ENCODE data around the gene PCARE.
"Not testable (repeated sequence)": the region's sequence is repeated elsewhere in the genome, so short reads cannot be mapped to it uniquely, and the experiment has no call there.

PCARE gene

GRCh38 chr2:29090311-29090710 lies 16.0 kb upstream of the PCARE start:
- DNase-seq = not testable (repeated sequence)

DNA sequence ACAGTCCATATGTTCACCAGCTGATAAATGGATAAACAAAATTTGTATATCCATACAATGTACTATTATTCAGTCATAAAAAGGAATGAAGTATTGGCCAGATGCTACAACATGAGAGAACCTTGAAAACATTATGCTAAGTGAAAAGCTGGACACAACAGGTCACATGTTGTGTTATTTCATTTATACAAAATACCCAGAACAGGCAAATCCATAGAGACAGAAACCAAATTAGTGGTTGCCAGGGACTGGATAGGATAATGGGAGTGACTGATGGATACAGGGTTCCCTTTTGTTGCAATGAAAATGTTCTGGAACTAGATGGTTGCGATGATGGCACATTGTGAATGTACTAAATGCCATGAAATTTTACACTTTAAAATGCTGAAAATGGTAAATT lies 10.2 kb upstream of the PCARE start:
- no peak for DNase-seq

GRCh38 chr2:29082804-29083495 lies 8.6 kb upstream of the PCARE start:
- no peak for DNase-seq

GRCh38 chr2:29080886-29081743 lies 6.8 kb upstream of the PCARE start:
- DNase-seq = no peak

- DNase-seq = no peak
Measured at GRCh38 chr2:29079887-29080286, 5.6 kb upstream of the PCARE start.

DNA sequence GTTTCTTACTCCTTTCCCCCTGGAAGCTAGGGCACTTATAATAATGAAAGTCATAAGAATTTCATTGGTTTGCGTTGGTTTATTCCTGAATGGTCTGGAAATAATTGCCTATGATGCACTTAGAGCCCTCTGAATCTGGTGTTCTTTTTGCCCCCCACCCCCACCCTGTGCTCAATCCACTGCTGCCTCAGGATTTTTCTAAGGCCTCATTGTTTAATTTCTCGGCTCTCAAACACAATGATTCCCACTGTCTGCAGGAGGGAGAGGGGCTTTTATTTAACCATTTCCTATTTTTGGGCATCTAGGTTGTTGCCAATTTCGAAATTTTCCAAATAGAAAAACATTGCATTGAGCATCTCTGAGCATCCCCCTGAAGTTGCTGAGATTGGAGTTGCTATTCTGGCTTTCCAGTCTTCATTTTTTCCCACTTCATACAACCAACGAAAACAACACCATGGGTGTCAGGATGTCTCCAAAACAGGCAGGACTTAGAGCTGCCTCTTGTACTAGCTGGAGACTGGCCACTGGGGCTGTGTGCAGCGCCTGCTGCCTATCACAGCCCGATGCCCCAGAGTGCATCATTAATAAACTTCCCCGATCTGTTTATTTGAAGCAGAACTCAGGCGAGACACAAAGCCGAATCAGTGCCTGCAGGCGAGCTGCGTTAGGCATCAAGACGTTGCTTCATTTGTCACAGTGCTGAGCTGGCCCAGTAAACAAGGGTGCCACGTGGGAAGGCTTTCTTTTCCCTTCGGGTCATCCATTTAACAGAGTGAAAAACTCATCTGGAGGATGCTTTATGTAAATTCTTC lies 1.8 kb upstream of the PCARE start:
- no peak for DNase-seq

DNA sequence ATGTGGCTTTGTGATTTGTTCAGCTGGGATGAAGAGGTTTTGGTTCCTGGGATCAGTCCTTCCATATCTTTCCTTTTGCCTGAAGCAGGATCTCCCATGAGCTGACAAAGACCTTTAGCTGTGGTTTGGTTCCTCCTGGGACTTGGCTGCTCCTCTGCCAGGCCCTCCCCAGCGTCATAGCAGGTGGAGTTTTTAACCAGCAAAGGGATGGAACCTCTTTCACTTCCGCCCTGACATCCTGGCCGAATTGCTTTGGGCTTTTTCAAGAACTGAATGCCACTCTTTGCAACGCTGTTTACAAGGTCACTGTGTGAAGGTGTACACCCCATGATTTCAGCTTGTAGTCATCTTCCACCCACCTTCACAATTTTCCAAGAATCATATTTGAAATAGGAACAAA lies 390 bp downstream of the PCARE start:
- DNase-seq = no peak

GRCh38 chr2:29072971-29073725 lies 1.2 kb downstream of the PCARE start:
- no peak for DNase-seq

- no peak for DNase-seq
Measured at GRCh38 chr2:29072251-29072650, 2.1 kb downstream of the PCARE start.

DNA sequence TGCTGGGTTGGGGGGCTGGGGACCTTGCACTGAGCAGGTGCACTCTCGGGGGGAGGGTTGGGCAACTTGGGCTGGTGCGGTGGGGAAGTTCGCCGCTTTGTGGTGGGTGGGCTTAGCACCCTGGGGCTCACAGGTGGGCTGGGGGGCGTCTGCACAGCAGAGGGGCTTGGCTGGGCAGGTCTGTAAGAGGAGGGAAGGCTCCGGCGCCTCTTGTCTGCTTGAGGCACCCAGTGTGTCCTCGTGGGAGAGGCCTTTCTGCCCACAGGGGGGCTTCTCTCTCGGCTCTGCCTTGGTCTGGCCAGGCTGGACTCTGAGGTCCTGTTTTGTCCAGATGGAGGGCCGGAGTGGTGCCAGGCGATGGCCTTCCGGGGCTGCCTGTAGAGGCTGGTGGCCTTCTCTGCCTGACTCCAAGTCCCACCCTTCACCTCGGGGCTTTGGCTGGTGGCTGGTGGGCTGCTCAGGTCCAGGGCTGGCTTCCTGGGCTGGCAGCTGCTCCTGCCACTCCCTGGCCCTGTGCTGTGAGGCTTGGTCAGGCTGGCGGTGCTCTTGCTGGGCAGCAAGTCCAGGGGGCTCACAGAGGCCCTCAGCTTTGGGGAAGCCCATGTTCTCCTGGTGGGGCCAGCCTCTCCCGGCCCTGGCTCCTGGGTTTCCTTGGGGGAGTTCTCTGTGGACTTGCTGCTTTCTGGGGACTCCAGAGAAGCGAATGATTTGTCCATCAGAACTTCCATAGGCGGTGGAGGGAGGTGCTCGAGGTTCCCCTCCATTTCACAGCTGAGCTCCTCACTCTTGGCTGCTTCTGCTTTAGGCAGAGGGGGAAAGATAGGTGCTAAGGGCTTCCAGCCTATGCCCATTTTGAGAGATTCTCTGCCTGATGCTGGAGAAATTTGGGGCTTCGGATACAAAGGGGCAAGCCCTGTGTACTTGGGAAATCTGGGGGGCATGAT lies 3.0 kb downstream of the PCARE start:
- DNase-seq = no peak

- no peak for DNase-seq
Measured at GRCh38 chr2:29070526-29070925, 3.8 kb downstream of the PCARE start.

DNA sequence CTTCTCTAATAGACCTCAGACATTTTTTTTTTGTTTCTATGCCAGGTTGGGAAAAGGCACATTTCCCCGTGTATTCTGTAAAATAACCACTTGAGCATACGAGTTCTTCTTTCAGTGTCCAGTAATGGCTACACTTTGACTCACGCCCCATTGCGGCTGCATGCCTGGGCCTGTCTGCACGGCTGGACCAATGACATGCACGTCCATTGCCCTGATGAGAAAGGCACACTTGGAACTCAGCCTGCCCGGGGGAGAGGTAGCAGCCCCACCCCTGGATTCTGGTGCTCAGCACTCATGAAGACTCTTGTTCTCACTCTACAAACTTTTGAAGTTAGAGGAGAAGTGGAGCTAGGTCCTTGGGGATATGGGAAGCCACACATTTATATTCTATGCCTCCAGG lies 5.8 kb downstream of the PCARE start:
- DNase-seq = no peak

DNA sequence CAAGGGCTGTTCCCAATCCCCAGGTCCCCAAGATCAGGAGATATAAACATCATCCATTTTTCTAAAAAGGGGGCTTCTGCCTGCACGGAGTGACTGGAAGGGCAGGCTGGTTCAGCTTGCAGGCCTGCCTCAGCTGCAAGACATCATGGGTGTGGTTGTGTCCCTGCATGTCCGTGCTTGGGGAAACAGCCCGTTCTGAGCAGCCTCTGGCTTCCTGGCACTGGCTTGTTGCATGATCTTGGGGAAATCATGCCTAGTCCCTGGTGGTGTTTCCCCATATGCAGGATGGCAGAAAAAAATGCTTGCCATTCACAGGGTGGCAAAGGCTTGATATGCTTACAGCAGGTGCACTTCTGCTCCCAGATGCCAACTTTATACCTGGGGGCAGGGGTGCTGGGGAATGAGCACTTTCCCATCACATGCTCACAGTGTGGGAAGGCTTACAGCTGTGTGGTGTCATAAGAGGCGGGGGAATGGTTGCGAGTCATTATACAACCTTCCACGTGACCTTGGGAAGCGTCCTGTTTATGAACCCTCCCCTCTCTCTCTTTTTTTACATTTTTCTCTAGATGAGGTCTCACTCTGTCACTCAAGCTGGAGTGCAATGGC lies 7.2 kb downstream of the PCARE start:
- DNase-seq = no peak

DNA sequence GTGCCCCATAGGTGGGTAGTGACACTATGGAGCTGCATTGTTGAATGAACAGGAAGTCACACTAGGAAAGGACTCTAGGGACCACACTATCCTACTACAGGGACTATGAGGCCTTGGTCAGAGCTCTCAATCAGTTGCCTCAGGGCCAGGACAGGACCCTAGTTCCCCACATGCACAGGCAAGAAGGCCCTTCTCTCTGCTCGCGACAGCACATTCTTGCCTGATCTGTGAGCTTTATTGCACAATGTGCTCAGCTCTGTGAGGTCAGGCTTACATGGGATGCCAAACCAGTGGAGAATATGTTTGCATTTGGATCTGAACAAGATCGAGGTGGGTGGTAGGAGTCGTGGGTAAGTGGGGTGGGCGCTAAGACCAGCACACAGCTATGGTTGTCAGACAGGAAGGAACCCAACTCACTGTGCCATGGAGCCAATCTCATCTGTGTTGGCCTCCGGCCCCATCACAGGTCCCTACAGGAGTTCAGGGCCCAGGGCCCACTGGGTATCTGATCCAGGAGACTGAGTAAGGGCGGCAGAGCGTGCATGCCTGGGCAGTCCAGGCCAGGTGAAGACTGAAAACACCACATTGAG lies 8.0 kb downstream of the PCARE start:
- DNase-seq = no peak

GRCh38 chr2:29065068-29065811 lies 9.1 kb downstream of the PCARE start:
- DNase-seq = no peak

DNA sequence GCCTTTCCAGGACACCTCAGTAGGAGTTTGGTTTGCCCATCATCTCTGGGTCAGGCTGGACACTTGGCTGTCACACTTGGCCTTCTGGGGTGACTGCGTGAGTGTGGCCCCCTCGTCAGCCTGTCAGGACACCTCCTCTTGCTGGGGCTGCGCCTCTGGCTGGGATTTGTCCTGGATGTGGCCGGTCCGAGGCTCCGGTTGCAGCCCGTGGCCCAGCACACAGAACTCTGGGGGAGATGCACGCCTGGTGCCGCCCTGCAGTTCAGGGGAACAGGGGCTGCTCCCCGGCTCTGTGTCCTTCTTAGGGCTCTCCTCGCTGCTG lies 9.6 kb downstream of the PCARE start:
- no peak for DNase-seq

- DNase-seq = no peak
Measured at GRCh38 chr2:29064346-29064715, 10.0 kb downstream of the PCARE start.

- no peak for DNase-seq
Measured at GRCh38 chr2:29063646-29064345, 10.5 kb downstream of the PCARE start.

GRCh38 chr2:29063056-29063455 lies 11.3 kb downstream of the PCARE start:
- DNase-seq = no peak

GRCh38 chr2:29062371-29062770 lies 12.0 kb downstream of the PCARE start:
- DNase-seq = no peak
